Ovary (tissue), 3 donors: ENCODE results near the gene CDC40.

Experiments used
- CTCF ChIP-seq, 3 donors: fragments of 450-650 bp in 2 of 3; fragments of 200-600 bp in 1 of 3; IDR thresholded peaks; one replicate each; pipeline versions ENCODE4 v1.5.1 to v1.8.0; 2016 to 2022; ENCODE audit warnings: antibody characterized with exemption in 3 of 3, mild to moderate bottlenecking in 1 of 3
- EP300 ChIP-seq: sonication (generic); formaldehyde crosslinking; IDR thresholded peaks from one replicate; pipeline ENCODE4 v1.6.1; 2017; ENCODE audit warnings: antibody characterized with exemption
- POLR2A ChIP-seq: fragments of 450-650 bp; IDR thresholded peaks from one replicate; pipeline ENCODE4 v1.6.1; 2017; ENCODE audit warnings: antibody characterized with exemption, mild to moderate bottlenecking, moderate library complexity
- donor health status: DM: no; HTN: no; CAD: no.

GRCh38 chr6:110246900-110247546, 66.8 kb downstream of the CDC40 start:
- TF ChIP-seq CTCF (IDR thresholded peaks at IDR 0.05) (no peak), EP300 (no peak), POLR2A (no peak)
